GM19099 (cell line): ENCODE measurements around the gene SBSN.

Experiments
- POLR2A ChIP-seq: IDR thresholded peaks from 3 replicates; pipeline ENCODE4 v1.6.1; 2011; ENCODE audit warnings: low read depth; ENCODE audit not compliant: insufficient read length; ENCODE audit errors: extremely low read depth

The SBSN gene

DNA sequence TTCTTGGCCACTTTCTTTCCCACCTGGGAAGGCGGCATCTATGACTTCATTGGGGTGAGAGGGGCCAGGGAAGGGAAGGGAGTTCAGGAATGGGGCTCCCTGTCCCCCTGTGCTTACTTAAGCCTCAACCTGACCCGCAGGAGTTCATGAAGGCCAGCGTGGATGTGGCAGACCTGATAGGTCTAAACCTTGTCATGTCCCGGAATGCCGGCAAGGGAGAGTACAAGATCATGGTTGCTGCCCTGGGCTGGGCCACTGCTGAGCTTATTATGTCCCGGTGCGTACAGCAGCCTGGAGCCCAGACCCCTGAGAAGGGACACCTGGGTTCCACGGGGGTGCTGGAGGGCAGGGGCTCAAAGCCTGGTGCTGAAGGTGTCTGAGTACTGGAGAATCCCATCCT is 18.4 kb upstream of the SBSN start:
- no peak for TF ChIP-seq POLR2A

DNA sequence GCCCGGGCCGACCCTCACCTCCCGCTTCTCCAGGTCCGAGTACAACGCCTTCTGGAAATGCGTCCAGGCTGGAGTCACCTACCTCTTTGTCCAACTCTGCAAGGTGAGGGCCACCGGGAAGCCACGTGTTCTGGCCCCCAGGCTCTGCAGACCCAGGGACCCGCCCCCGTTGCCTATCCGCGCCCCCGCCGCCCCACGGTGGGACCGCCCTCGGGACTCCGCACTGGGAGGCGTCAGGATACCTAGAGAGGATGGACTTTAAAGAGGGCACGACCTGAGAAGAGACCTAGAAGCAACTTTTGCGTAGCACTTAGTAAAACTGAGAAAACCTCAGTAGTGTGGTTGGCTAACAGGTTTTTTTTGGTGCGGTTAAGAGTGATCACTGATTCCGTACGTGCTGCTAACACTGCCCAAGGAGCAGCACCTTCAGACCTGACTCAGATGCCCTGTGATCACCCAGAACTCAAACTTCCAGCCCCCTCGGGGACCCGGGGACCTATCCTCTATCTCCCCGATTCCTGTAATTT is 17.8 kb upstream of the SBSN start:
- TF ChIP-seq POLR2A, result no peak

DNA sequence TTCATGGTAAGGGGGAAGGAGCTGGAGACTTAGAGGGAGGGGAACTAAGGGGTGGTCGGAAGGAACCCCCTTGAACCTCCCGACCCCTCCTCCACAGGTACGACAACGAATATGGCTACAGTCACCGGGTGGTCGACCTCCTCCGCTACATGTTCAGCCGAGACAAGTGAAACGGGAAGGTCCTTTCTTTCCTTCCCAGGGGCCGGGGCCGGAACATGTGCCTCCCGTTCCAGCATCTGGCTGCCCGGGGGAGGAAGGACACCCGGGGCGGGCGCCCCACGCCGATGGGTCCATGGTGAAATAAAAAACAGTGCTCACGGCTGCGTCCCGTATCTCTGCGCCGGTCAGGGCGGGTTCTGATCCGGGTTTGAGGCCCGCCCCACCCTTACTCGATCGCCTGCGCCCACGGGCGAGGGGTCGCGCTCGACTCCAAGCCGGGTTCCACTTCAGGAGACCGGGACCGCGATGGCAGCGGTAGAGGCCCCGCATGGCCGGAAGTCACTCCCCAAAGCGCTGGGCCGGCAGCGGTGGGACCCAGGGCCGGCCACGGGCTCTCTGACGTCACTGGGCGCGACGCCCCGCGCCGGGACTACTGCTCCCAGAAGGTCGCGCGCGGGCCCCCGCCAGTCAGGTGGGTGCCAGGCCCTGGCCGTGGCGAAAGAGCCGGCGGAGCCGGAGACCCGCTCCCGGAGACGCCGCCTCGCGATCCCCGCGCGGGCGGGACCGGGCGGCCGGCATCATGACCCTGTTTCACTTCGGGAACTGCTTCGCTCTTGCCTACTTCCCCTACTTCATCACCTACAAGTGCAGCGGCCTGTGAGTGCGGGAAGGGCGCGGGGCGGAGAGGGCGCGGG is 17.1 kb upstream of the SBSN start, which contains the start of gene TMEM147:
Gene TMEM147, plus strand, starts transcription at position 626 of the 854 bp plus-strand sequence. Its CDS starts 114 bp downstream, at position 740.
- TF ChIP-seq POLR2A, result peak; percentile 87

DNA sequence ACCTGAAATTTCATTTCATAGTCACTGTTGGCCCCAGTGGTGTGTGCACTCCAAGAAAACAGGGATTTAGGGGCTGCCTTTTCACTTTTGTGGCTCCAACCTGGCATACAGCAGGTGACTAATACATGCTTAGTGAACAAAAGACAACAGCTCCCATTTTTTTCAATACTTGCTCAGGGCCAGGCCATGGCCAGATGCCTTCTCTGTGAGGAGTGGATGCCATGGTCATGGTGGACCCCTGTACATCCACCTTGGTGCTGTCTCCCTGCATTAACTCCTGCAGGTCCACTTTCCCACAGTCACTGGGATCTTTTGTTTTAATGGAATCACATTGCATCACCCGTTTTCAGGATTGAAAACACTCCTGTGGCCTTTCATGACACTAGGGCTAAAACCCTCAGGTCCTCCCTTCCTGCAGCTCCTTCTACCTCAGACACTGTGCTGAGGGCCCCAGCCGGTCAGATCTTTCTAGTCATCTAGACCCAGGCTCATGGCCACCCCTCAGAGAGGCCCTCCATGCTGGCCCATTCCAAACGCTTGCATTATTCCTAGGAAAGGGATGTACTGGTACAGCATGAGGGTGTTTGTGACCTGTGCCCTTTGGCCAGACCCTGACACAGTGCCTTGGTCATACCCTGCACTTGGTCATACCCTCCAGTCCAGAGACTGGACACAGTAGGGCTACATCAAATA is 16.1 kb upstream of the SBSN start:
- TF ChIP-seq POLR2A, result no peak

DNA sequence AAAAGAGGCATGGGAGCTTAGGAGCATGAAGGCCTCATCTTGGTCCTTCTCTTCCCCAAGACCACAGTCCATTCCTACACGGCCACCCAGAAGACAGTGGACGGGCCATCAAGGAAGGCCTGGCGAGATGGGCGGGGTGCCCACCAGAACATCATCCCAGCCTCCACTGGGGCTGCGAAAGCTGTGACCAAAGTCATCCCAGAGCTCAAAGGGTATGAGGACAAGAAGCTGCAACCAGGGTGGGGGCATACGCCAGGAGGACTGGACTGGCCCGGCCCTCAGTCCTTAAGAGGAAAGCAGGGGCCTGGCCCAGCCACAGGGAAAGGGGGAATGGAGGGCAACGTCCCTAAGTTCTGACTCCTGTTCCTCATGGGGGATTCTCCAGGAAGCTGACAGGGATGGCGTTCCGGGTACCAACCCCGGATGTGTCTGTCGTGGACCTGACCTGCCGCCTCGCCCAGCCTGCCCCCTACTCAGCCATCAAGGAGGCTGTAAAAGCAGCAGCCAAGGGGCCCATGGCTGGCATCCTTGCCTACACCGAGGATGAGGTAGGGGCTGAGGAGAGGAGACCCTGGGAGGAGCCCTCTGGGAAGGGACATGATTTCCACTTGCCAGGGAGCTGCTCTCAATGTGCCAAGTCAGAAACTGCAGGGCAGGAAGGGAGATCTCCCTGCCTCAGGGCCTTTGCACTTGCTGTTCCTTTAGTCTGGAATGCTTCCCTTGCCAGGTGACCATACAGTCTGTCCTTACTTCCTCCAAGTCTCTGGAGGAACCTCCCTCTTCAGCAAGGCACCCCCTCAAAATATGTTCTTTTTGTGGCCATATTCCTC is 15.4 kb upstream of the SBSN start:
- no peak for TF ChIP-seq POLR2A

DNA sequence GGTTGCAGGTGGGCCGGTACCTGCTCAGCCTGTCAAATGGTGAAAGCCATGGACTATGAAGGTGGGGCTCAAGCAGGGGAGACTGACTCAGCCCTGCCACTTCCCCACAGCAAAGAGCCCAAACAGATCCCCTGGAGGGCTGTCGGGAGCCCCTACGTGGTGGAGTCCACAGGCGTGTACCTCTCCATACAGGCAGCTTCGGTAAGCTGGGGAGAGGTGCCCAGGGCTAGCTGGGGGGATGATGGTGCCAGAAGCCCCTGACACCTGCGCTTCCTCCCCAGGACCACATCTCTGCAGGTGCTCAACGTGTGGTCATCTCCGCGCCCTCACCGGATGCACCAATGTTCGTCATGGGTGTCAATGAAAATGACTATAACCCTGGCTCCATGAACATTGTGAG is 14.1 kb upstream of the SBSN start:
- TF ChIP-seq POLR2A, result no peak

DNA sequence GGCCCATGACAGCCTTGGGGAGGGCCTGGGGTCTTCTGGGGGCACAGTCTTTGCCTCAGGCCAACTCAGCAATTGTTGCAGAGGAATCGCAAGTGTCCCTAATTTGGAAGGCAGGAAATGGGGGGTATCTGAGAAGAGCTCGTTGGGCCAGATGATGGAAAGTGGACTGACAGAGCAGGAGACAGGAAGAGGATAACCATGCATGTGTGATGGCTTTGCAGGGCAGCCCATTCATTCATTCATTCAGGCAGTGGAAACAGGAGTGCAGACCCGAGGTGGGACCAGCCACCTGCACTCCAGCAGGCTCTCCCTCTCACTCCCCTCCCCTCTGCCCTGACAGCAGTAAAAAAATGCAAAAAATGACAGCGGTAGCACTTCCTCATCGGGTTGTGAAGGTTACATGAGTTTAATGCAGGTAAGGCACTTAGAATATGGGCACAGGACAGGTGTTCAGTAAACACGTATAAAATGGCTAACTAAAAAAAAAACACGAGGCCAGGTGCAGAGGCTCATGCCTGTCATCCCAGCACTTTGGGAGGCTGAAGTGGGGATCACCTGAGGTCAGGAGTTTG is 12.3 kb upstream of the SBSN start:
- no peak for TF ChIP-seq POLR2A

DNA sequence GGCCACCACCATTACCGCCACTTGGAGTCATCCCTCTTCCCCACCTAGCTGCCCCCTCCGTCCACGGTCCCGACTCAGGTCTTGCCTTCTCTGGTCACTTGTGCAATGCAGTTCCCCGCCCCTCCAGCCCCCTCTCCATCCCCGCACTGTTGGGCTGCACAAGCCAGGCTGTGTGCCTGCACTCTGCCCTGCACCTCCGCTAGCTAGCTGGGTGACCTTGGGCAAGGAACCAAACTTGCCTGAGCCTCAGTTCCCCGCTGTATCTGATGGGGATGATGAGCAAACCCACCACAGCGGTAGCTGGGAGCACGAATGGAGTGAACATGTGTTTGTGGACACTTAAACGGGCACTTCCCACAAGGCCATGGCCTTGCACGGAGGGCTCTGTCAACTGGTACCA is 11.7 kb upstream of the SBSN start:
- TF ChIP-seq POLR2A, result no peak

DNA sequence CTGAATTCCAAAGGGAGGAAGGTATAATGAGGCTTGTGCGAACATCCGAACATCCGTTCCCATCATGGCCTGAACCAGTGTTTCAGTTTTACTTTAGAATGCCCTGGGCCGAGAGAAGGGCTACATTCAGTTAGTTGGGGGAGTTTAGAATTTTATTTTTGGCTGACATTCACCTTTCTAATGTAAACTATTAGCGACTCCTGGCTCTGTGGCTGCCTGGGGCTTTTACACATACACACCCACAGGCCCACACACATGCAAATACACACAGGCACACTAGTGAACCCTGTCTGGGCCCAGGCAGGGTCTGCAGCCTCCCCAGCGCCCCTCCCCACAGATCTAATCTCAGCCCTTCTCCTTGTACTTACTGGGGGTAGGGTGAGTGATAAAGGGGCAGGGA is 11.2 kb upstream of the SBSN start:
- TF ChIP-seq POLR2A, result no peak

DNA sequence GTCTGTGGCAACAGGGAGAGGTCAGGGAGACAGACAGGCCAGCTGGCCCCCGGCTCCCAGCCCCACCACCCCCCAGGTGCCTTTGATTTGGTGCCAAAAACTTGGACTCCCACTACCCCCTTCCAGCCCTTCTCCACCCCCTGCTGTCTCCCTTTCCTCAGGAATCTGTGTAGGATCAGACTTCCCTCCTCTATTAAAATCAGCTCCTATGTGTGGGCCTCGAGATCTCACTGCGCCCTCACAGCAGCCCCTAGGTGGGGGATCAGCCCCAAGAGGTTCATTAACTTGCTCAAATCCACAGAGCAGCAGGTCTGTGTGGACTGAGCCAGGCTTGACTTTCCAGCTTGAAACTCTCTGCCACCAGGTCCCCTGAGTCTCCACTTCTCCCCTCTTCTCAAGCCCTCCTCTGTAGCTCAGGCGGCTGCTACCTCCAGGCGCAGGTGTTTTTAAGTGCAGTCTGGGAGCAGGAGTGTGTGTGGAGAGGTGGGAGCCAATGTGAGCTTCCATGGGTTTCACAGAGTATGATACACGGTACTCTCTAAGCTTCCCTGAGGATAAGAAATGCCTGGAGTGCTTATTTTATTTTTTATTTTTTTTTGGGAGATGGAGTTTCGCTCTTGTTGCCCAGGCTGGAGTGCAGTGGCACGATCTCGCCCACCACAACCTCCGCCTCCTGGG is 6.8 kb upstream of the SBSN start:
- TF ChIP-seq POLR2A, result no peak

DNA sequence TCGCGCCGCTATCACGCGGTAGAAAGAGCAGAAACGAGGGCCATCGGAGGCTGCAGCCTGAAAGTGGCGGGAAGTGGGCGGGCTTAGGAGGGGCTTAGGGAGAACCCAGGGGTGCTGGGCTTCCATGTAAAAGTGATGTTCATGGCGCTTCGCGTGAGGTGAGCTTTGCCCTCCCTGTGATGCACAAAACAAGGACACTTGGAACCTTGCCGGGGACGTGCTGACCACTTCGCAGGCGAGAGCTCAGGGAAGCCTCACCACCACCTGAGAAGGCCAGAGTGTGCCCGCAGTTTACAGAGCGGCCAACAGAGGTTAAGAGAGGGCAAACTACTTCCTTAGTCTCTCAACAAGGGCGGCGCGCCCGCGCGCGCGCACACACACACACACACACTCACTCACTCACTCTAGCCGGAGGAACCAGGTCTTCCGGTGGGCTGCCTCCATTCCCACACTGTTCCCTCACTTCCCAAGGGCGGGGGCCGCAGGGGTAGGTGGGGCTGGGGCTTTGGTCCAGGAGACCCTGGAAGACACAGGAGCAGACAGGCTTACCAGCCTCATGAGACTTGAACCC is 5.8 kb upstream of the SBSN start:
- TF ChIP-seq POLR2A, result no peak

DNA sequence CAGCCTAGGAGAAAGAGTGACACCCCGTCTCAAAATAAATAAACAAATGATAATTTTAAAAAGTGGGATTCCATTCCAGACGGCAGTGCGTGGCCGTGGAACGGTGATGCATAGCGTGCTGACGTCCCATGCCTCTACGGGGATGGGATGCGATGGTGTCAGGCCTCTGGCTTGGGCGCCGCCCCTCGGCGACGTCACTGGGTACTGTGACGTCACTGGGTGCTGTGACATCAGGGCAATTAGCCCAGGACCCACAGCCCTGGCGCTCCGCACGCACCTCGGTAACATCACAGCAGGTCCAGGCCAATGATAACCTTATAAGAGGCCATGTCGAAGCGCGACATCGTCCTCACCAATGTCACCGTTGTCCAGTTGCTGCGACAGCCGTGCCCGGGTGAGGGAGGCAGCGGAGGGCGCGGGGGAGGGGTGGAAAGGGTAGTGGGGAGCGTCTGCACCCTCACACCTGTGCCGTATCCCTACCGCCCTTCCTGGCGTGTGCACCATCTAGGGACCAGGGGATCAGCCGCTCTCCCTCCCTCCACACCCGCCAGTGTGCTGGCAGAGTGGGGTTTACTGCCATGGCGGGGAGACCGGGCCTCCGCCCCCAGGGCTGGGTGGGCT is 5.2 kb upstream of the SBSN start, which contains the start of gene GAPDHS:
Gene GAPDHS, plus strand, starts transcription at position 256 of the 621 bp plus-strand sequence. Its CDS starts 72 bp downstream, at position 328.
- TF ChIP-seq POLR2A, result no peak

DNA sequence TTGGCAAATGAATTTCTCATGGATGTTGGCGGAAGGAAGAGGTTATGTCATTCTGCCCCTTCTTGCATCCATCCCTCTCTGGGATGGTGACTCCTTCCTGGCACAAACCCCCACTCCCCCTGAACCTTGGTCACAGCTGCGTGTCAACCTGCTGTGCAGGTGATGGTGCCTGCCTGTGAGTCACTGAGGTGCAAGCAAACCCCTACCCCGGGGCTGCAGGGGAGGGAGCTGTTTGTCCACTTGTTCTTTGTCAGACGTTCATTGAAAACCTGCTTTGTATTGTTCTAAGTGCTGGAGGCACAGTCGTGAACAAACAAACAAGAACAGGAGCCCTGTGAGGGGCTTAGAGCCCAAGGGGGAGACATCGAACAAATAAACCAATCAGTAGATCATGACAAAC is 3.2 kb upstream of the SBSN start:
- TF ChIP-seq POLR2A, result no peak
